SW480 (cell line): ENCODE measurements around the gene CMYA5.
A peak's percentile ranks its signal among the peaks of the same experiment; 100 is the strongest.
"Not testable (repeated sequence)": the region's sequence is repeated elsewhere in the genome, so short reads cannot be mapped to it uniquely, and the experiment has no call there.

Source experiments
- DNase-seq: peaks from one replicate; pipeline ENCODE4 v3.0.0-alpha.2; 2016; ENCODE audit warnings: low spot score

The CMYA5 gene

DNA sequence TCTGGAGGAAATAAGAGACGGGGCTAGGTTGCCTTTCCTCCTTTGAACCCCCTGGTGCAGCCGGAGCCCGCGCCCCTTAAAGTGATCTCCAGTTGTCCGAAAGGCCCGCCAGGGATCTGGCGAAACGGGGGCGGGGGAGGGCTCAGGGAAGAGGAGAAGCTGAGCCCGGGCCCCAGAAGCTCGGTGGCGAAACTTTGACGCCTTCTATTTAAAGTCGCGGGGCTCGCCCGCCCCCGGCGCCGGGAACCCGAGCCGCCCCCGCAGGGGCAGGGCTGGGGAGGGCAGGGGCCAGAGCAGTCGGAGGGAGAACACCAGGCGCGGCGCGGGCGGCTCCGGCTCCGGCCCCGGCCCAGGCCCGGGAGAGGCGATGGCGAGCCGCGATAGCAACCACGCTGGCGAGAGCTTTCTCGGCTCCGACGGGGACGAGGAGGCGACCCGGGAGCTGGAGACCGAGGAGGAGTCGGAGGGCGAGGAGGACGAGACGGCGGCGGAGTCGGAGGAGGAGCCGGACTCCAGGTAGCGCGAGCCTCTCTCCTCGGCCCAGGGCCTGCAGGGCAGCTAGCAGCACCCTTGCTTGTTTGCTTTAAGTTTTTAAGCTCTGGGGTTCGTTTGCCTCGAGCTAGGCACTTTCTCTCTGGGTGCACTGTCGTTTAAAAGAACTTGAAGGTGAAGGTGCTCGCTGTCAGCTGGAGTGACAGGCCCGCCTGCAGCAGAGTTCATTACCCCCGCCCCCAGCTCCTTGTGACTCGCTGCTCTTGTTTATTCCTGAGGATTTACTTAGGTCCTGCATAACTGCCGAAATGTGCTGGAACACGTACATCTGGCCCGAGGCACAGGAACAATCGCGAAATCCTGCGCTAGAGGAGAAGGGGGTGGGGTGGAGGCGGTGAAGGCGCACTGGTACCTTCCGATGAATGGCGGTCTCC lies at the start of gene CMYA5:
Gene CMYA5, plus strand, starts transcription at position 296 of the 926 bp plus-strand sequence. Its CDS starts 72 bp downstream, at position 368.
- no peak for DNase-seq

DNA sequence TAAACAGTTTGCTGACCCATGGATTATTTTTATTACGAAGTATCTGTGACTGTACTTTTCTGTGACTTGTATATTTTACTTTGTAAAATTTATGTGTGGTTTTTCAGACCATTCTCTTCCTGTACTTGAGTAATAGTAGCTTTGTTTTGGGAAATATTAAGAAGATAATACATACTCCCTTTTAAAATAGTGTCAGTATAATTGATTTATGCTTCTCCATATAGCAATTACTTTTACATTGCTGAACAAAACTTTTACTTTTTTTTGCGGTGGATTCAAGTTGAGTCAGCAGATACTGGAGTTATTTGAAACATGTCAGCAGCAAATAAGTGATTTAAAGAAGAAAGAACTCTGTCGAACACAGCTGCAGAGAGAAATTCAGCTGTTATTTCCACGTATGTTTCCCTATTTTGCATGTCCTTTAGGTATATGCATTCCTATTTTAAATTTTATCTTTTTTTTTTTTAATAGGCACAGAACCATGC lies 49.0 kb upstream of the CMYA5 start:
- DNase-seq: no peak

DNA sequence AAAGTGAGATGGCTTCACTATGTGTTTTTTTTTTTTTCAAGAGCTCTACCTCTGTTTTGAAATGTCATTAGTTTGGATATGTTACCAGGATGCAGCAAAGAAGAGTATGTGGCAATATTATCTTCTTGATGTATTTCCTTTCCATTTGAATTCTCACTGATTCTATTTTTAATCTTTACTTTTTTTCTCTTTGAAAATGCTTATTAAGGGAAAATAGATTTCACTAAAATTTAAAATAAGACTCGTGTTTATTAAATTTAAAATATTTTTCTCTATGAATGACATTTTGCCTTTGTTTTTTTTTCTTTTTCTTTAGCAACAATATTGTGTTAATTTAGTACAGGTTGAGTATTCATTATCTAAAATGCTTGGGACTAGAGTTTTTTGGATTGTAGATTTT lies 48.2 kb upstream of the CMYA5 start:
- no peak for DNase-seq

DNA sequence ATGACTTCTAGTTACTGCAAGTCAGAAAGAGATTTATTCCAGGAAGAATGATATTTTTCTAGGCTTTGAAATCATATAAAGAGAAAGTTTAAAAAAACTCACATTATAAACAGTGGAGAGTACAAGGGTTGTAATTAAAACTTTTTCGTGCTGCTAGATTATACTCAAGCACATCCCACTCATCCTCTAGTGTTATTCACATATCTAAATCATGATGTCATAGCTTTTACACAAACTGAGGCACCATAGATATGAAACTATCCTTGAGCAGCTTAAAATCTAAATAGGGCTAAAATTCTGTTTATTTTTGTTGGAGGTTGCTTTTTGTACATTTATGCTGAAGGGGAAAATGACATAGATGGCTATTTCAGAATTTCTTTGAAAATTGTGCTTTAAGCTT lies 47.4 kb upstream of the CMYA5 start:
- no peak for DNase-seq

DNA sequence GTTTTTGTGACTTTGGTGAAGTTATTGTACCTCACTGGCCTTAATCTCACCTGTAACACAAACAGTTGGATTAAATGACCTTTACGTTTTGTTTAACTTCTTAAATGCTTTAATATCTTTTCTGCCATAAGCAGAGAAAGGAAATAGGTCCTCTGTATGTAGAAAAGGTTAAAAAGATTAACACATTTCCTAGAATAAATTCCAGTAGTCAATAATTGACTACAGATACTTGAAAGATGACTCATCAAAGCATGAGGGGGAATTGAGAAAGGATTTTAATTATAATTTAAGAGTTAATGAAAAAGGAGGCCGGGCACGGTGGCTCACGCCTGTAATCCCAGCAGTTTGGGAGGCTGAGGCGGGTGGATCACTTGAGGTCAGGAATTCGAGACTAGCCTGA lies 35.8 kb upstream of the CMYA5 start:
- DNase-seq: no peak

DNA sequence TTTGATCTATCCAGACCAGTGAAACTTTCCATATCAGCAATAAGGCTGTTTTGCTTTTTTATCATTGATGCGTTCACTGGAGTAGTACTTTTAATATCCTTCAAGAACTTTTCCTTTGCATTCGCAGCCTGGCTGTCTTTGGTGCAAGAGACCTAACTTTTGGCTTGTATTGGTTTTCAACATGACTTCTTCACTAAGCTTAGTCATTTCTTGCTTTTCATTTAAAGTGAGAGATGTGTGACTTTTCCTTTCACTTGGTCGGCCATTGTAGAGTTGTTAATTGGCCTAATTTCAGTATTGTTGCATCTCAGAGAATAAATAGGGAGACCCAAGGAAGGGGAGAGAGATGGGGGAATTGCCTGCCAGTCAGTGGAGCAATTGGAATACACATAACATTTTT lies 26.4 kb upstream of the CMYA5 start:
- no peak for DNase-seq

DNA sequence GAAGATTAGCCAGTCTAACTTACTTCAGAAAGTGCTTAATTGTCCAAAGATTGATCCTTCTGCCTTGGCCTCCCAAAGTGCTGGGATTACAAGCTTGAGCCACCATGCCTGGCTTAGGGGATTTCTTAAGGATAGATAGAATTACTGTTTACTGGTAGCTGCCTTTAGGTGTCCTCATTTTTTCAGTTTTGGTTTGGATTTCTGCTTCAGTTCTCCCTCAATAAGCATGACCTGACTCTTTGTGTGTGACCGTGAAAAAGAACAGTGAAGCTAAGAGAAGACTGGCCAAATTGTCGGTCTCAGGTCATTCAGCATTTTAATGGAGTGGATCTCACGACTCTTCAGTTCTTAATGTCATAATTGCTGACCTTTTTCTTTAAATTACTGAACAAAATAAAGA lies 22.9 kb upstream of the CMYA5 start:
- no peak for DNase-seq

DNA sequence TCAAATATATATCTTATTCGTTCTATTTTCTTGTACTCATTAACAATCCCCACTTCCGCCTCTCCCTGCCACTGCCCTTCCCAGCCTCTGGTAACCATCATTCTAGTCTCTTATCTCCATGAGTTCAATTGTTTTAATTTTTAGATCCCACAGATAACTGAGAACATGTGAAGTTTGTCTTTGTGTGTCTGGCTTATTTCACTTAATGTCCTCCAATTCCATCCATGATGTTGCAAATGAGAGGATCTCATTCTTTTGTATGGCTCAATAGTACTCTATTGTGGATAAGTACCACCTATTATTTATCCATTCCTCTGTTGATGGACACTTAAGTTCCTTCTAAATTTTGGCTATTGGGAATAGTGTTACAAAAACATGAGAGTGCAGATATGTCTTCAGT lies 17.2 kb upstream of the CMYA5 start:
- no peak for DNase-seq

DNA sequence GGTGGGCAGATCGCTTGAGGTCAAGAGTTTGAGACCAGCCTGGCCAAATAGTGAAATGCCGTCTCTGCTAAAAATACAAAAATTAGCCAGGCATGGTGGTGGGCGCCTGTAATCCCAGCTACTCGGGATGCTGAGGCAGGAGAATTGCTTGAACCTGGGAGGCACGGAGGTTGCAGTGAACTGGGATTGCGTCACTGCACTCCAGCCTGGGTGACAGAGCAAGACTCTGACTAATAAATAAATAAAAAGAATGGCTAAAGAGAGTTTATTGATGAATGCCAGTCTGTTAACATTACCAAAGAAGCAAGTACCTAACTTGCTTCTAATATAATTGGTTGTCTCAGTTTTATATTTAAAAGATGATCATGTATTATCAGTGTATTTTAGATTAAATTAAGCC lies 13.3 kb upstream of the CMYA5 start:
- DNase-seq: not testable (repeated sequence)

DNA sequence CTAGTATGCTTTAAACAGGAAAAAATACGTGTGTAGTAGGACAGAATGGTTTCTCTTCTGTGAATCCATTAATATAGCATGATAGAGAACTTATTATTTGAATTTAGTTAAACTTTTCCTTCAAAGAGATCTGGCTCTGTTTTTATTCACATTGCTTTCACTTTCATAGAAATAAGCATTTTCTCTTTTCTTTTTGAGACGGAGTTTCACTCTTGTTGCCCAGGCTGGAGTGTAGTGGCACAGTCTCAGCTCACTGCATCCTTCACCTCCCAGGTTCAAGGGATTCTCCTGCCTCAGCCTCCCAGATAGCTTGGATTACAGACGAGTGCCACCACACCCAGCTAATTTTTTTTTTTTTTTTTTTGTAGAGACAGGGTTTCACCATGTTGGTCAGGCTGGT lies 7.5 kb upstream of the CMYA5 start:
- DNase-seq: not testable (repeated sequence)

DNA sequence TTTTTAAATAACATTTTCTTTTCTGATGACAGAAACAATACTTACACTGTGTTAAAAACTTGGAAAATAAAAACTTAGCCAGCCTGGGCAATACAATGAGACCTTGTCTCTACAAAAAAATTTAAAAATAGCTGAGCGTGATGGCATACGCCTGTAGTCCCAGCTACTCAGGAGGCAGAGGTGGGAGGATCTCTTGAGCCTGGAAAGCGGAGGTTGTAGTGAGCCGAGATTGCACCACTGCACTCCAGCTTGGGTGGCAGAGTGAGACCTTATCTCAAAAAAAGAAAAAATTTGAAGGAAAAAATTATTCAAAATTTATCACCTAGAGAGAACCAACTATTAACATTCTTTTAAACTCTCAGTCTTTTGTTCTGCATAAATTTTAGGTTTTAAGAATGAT lies 4.9 kb upstream of the CMYA5 start:
- no peak for DNase-seq

DNA sequence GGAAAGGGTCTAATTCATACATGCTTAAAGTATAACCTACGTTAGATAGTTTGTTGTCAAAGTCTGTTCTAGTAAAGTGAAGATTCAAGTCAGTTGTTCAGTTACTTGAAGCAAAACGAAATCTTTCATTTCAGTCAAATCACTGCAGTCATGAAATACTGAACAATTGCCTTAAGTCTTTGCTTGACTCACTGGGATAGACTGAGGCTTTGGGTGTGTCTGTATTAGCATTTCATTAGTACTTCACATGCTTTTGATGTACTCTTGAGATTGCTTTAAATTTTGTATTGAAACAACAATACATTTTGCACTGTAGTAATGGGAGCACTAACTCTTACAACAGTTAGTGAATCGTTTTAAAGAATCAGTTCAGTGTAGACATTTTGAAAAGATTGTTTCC lies 4.0 kb upstream of the CMYA5 start:
- DNase-seq: no peak

DNA sequence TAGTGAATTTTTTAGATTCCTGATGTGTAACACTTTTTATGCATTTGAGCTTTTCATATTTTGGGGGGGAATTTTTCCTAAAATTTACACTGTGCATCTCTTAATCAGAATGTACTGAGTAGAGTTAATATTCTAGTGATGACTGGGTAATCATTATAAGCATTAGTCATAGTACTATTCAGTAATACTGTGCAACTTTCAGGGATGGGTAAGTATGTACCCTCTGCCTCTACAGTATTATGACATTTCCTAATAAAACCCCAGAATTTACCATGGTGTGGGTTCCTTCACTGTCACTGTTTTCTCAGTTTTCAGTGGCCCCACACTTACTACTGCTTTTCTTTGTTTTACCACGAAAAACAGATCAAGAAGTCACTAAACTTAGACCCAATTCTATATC lies 2.8 kb upstream of the CMYA5 start:
- DNase-seq: no peak

DNA sequence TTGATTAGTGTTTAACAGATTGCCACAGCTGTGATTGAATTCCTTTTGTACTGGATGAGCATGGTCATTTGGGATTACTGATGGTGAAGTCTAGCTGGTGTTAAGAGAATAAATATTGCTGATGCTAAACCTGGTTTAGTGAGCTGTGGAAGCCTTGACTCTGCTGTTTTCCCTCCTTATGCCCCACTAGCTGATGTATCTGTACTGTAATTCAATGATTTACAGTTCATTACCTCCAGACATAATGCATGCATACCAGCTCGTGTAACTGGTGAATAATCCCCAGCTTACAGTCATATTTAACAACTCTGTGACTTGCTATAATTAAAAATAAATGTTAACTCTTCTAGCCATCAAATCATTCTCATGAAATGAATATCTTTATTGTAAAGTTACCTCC lies 1.7 kb upstream of the CMYA5 start:
- no peak for DNase-seq

DNA sequence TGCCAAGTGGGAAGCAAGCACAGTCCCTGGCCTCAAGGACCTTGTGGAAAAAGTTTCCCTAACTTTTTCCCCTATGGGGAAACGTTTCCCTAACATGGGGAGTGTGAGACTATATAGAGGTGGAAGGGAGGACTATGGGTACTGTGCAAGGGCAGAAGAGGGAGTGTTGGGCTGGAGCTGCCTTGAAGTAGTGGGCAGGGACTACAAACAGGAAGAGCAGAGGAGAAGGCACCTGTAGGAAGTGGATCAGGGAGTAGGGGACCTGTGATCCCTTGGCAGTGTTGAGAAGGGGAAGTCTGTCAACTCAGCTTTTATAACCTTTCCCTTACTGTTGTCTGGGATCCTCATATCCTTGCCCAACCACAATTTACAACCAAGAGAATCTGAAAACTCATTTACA lies 1.4 kb downstream of the CMYA5 start:
- no peak for DNase-seq

DNA sequence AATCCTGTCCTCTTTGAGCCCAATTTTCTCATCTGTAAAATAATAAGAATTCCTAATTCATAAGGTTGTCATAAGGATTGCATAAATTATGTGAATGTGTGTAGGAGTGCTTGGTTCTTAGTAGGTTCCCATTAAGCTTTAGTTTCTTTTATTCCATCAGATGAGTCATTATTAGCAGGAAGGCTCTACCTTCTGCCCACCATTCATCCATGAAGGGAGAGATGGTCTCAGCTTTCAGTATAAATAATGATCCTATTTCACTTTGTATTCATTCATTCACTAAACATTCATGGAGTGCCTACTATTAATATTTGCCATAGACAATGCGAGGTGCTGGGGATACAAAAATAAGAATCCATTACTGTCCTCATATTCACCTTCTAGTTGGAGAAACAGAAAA lies 3.0 kb downstream of the CMYA5 start:
- DNase-seq: no peak

DNA sequence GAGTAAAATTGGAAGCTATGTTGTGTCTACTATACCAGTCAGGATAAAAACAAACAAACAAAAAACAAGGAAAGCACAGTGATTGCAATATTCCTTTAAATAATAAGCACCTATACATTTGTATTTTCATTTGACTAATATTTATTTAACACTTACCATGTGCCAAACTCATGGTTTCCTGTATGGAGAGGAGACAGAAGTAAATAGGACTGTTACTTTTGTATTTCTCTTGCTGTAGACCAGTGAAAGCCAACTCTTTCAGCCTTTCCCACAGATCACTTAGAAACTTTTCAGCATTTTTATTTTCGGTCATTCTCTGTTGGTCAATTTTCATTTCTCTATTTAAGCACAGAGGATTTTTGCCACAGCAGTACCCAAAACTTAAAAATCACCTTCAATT lies 4.5 kb downstream of the CMYA5 start:
- no peak for DNase-seq

DNA sequence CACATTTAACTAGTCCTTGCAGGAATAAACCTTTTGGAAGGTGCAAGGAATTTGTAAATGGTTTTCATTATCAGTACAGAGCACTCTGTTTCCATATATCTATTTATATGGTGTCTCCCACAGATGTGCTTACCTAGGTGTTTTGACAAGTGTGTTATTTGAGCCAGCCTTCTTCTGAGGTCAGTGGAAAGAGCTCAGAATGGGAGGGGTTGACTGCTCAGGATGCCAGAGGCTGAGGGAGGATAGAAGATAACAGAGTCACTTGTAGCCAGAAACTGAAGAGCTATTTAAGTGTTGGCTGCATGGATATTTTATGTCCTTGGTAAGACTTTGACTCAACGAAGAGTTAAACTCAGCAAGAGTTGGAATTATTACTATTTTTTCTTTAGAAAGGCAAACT lies 5.0 kb downstream of the CMYA5 start:
- peak; percentile 9 for DNase-seq

DNA sequence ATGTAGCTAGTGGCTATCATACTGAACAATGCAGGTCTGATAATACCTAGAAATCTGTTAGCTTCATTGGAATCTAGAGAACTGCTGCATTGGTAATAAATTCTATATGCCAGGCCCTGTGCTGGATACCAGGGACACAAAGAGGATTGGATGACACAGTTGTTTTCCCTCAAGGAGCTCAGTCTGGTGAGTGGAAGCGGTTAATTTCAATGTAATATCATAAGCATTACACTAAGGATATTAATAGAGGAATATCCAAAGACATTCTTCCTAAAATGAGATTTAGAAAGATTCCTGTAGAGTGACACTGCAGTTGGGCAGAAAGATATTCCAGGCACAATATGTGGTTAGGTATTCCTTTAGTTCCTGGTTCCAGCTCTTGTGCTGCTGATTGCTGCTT lies 5.9 kb downstream of the CMYA5 start:
- DNase-seq: no peak

DNA sequence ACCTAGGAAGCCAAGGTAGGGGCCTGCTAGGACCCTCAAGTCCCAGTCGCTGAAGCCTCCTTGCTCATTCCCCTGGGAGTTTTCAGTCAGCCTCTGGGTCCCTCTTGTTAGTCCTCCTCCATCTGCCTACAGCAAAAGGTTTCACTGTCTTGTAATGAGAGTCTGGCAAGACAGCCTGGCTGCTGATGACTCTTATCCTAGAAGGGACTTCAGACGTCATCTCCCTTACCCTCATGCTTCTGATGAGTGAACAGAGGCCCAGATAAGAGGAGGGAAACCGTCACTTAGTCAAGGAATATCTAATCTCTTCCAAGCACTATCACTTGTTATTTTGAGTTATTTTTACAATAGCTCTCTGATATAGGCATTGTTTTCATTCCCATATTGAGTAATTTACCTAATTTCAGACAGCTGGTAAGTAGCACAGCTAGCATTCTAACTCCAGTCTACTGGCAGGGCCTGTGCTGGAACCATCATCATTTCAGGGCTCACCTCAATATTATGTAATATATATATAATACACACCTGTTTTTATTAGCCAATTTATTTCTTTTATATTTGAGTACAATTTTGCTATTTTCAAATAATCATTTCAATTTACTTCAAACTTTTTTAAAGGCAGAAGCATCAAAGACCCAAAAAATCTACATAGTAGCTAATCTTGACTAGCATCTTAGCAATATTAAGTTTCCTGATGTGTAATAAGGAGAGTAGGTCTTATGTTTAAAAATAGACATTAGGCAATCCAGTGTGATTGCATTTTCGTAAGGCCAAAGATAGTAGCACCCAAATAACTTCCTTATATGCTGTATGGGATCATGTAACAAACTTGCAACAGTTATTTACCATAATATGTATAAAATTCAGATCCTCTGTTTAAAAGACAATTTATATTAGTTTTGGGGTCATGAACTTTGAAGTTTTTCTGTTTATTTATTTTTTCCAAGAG lies 7.9 kb downstream of the CMYA5 start:
- DNase-seq: no peak

DNA sequence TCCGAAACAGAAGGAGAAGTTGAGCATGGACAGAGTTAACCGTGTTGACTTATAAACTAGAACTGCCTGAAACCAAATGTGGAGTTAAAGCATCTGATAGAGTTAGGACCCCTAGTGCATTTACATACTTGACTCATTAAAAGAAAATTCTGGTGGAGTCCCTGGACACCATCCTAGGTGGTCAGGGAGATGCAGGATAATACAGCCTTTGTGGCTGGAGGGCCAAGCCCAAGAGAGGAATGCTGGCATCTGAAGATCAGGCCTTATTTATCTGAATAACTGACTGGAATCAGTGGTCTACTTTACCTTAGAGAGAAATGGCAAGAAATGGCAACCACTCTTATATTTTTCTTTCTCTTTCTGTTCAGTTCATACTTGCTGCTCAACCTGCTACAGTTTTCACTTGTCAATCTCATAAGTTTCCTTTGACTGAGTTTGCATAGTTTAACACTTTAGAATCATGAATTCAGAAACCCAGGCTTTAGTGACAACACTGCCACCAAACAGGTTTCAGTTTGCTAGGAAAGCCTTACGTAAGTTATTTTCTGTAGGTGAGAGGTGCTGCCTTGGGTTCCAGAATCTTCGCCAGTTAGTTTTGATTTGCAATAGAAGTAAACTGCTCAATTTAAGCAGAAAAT lies 10.2 kb downstream of the CMYA5 start:
- peak; percentile 79 for DNase-seq
